HEK293 (cell line): Measurements from ENCODE around the gene RGS7.

Source experiments
- CTCF ChIA-PET: fragments of 350-600 bp; formaldehyde crosslinking; extraction: SDS; loops from one replicate; lab custom pipeline; 2021; ENCODE audit warnings: antibody characterized with exemption; lab: Yijun Ruan, JAX
- POLR2A ChIA-PET: fragments of 300-600 bp; formaldehyde crosslinking; extraction: SDS; loops from one replicate; lab custom pipeline; 2020; ENCODE audit warnings: antibody characterized with exemption, inconsistent platforms; lab: Yijun Ruan, JAX
- H3K27ac ChIP-seq: fragments of 200-500 bp; sonication (Bioruptor generic); 2 replicates; pipeline ENCODE4 v1.5.1; 2014; ENCODE audit warnings: low read depth, low read length, control low read depth, inconsistent platforms; ENCODE audit errors: extremely low read depth
- H3K36me3 ChIP-seq, 2 experiments: fragments of 200-500 bp in 1 of 2; sonication (Bioruptor generic) in 1 of 2; 1 replicate in 1 of 2; 2 replicates in 1 of 2; pipeline ENCODE4 v1.5.1; 2014 to 2017; ENCODE audit warnings: inconsistent platforms in 2 of 2, low read length in 2 of 2; ENCODE audit not compliant: control insufficient read depth in 2 of 2, insufficient read depth in 1 of 2
- H3K4me1 ChIP-seq: fragments of 200-500 bp; sonication (Bioruptor generic); 2 replicates; pipeline ENCODE4 v1.5.1; 2014; ENCODE audit warnings: mild to moderate bottlenecking, low read length, inconsistent platforms; ENCODE audit not compliant: control insufficient read depth, insufficient read depth
- H3K4me3 ChIP-seq: 2 replicates; pipeline ENCODE4 v1.5.1; 2011; ENCODE audit warnings: low read depth, mild to moderate bottlenecking, control low read depth, low read length, moderate library complexity
- H3K9me3 ChIP-seq: fragments of 200-500 bp; sonication (Bioruptor generic); 2 replicates; pipeline ENCODE4 v1.5.1; 2014; ENCODE audit warnings: low read depth, low read length, inconsistent platforms; ENCODE audit not compliant: control insufficient read depth, insufficient read depth
- EGR2 ChIP-seq: fragments of 450-650 bp; formaldehyde crosslinking; IDR thresholded peaks from 2 replicates; pipeline ENCODE4 v1.5.1; 2016; ENCODE audit warnings: low read depth, missing biosample characterization, missing genetic modification characterization
- KLF8 ChIP-seq: fragments of 450-650 bp; formaldehyde crosslinking; IDR thresholded peaks from 2 replicates; pipeline ENCODE4 v1.5.1; 2016; ENCODE audit warnings: missing biosample characterization, missing genetic modification characterization
- MZF1 ChIP-seq: fragments of 450-650 bp; formaldehyde crosslinking; IDR thresholded peaks from 2 replicates; pipeline ENCODE4 v1.5.1; 2017; ENCODE audit warnings: missing biosample characterization, missing genetic modification characterization, borderline replicate concordance
- OSR2 ChIP-seq: fragments of 450-650 bp; formaldehyde crosslinking; IDR thresholded peaks from 2 replicates; pipeline ENCODE4 v1.5.1; 2016; ENCODE audit warnings: missing biosample characterization, missing genetic modification characterization
- REPIN1 ChIP-seq: fragments of 450-650 bp; formaldehyde crosslinking; IDR thresholded peaks from 2 replicates; pipeline ENCODE4 v1.5.1; 2017; ENCODE audit warnings: missing biosample characterization, missing genetic modification characterization, low read depth
- SCRT1 ChIP-seq: fragments of 450-650 bp; formaldehyde crosslinking; IDR thresholded peaks from 2 replicates; pipeline ENCODE4 v1.5.1; 2016; ENCODE audit warnings: missing biosample characterization, missing genetic modification characterization, borderline replicate concordance
- TCF7L2 ChIP-seq: IDR thresholded peaks from 2 replicates; pipeline ENCODE4 v1.6.1; 2011; ENCODE audit warnings: low read depth, mild to moderate bottlenecking, inconsistent platforms, low read length, moderate library complexity, borderline replicate concordance
- ZNF146 ChIP-seq: fragments of 450-650 bp; formaldehyde crosslinking; IDR thresholded peaks from 2 replicates; pipeline ENCODE4 v1.5.1; 2016; ENCODE audit warnings: missing biosample characterization, missing genetic modification characterization
- ZNF2 ChIP-seq: fragments of 450-650 bp; formaldehyde crosslinking; IDR thresholded peaks from 2 replicates; pipeline ENCODE4 v1.5.1; 2016; ENCODE audit warnings: missing biosample characterization, missing genetic modification characterization
- ZNF324 ChIP-seq: fragments of 450-650 bp; formaldehyde crosslinking; IDR thresholded peaks from 2 replicates; pipeline ENCODE4 v1.5.1; 2016; ENCODE audit warnings: missing biosample characterization, missing genetic modification characterization
- ZNF391 ChIP-seq: fragments of 450-650 bp; formaldehyde crosslinking; IDR thresholded peaks from 2 replicates; pipeline ENCODE4 v1.5.1; 2016; ENCODE audit warnings: low read depth, missing biosample characterization, missing genetic modification characterization, borderline replicate concordance
- ZNF423 ChIP-seq: fragments of 450-650 bp; formaldehyde crosslinking; IDR thresholded peaks from 2 replicates; pipeline ENCODE4 v1.5.1; 2016; ENCODE audit warnings: missing biosample characterization, missing genetic modification characterization
- ZNF426 ChIP-seq: fragments of 450-650 bp; formaldehyde crosslinking; IDR thresholded peaks from 2 replicates; pipeline ENCODE4 v1.5.1; 2017; ENCODE audit warnings: missing biosample characterization, missing genetic modification characterization, mild to moderate bottlenecking, inconsistent platforms, moderate library complexity
- ZNF510 ChIP-seq: fragments of 450-650 bp; formaldehyde crosslinking; IDR thresholded peaks from 2 replicates; pipeline ENCODE4 v1.5.1; 2018; ENCODE audit warnings: mild to moderate bottlenecking, missing genetic modification characterization, missing biosample characterization; ENCODE audit not compliant: insufficient replicate concordance
- ZNF600 ChIP-seq: fragments of 450-650 bp; formaldehyde crosslinking; IDR thresholded peaks from 2 replicates; pipeline ENCODE4 v1.5.1; 2016; ENCODE audit warnings: missing biosample characterization, missing genetic modification characterization
- ZNF830 ChIP-seq: fragments of 450-650 bp; IDR thresholded peaks from 2 replicates; pipeline ENCODE4 v1.5.0; 2018; ENCODE audit warnings: missing biosample characterization, missing genetic modification characterization, low read depth, mild to moderate bottlenecking, moderate library complexity
- ZSCAN30 ChIP-seq: fragments of 450-650 bp; IDR thresholded peaks from 2 replicates; pipeline ENCODE4 v1.5.1; 2018; ENCODE audit warnings: missing biosample characterization, mild to moderate bottlenecking, missing genetic modification characterization, moderate library complexity
- TF ChIP-seq, protein P1 (sequence below): fragments of 450-650 bp; formaldehyde crosslinking; IDR thresholded peaks from 2 replicates; pipeline ENCODE4 v1.5.1; 2016; ENCODE audit warnings: missing biosample characterization, missing genetic modification characterization
- TF ChIP-seq, protein P2 (sequence below): fragments of 450-650 bp; formaldehyde crosslinking; IDR thresholded peaks from 2 replicates; pipeline ENCODE4 v1.5.1; 2016; ENCODE audit warnings: missing biosample characterization, missing genetic modification characterization
- TF ChIP-seq, protein P3 (sequence below): fragments of 450-650 bp; formaldehyde crosslinking; IDR thresholded peaks from 2 replicates; pipeline ENCODE4 v1.5.1; 2016; ENCODE audit warnings: missing biosample characterization, missing genetic modification characterization
- TF ChIP-seq, protein P4 (sequence below): fragments of 450-650 bp; formaldehyde crosslinking; IDR thresholded peaks from 2 replicates; pipeline ENCODE4 v1.5.1; 2017; ENCODE audit warnings: missing biosample characterization, missing genetic modification characterization

RGS7 gene

DNA sequence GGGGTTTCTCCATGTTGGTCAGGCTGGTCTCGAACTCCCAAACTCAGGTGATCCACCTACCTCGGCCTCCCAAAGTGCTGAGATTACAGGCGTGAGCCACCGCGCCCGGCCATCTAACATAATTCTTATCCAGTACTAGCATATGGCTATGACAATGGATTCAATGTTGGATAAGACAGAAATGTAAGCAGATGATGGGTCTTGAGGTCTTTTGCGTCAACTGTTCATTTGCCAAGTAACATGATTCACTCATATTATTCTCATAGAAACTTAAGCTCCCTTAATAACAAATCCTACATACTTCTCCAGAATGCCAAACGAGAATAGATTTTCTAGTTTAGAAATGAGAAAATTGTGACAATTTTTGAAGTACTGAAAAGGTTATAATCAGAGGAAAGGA is 170.3 kb downstream of the RGS7 start (continued):
- TF ChIP-seq, protein P1, sequence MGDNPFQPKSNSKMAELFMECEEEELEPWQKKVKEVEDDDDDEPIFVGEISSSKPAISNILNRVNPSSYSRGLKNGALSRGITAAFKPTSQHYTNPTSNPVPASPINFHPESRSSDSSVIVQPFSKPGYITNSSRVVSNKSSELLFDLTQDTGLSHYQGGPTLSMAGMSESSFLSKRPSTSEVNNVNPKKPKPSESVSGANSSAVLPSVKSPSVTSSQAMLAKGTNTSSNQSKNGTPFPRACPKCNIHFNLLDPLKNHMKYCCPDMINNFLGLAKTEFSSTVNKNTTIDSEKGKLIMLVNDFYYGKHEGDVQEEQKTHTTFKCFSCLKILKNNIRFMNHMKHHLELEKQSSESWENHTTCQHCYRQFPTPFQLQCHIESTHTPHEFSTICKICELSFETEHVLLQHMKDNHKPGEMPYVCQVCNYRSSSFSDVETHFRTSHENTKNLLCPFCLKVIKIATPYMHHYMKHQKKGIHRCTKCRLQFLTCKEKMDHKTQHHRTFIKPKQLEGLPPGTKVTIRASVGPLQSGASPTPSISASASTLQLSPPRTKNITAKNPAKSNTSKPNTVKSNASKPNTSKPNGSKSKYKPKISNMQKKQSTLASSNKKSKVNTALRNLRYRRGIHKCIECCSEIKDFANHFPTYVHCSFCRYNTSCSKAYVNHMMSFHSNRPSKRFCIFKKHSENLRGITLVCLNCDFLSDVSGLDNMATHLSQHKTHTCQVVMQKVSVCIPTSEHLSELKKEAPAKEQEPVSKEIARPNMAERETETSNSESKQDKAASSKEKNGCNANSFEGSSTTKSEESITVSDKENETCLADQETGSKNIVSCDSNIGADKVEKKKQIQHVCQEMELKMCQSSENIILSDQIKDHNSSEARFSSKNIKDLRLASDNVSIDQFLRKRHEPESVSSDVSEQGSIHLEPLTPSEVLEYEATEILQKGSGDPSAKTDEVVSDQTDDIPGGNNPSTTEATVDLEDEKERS, result no peak
- TF ChIP-seq, protein P2, sequence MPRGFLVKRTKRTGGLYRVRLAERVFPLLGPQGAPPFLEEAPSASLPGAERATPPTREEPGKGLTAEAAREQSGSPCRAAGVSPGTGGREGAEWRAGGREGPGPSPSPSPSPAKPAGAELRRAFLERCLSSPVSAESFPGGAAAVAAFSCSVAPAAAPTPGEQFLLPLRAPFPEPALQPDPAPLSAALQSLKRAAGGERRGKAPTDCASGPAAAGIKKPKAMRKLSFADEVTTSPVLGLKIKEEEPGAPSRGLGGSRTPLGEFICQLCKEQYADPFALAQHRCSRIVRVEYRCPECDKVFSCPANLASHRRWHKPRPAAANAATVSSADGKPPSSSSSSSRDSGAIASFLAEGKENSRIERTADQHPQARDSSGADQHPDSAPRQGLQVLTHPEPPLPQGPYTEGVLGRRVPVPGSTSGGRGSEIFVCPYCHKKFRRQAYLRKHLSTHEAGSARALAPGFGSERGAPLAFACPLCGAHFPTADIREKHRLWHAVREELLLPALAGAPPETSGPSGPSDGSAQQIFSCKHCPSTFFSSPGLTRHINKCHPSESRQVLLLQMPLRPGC (tag by site-specific recombination), result no peak
- TF ChIP-seq EGR2 (no peak), ZSCAN30 (no peak), ZNF510 (tag by site-specific recombination) (no peak), ZNF426 (no peak), ZNF2 (tag by site-specific recombination) (no peak), KLF8 (tag by site-specific recombination) (no peak)
- TF ChIP-seq, protein P3, sequence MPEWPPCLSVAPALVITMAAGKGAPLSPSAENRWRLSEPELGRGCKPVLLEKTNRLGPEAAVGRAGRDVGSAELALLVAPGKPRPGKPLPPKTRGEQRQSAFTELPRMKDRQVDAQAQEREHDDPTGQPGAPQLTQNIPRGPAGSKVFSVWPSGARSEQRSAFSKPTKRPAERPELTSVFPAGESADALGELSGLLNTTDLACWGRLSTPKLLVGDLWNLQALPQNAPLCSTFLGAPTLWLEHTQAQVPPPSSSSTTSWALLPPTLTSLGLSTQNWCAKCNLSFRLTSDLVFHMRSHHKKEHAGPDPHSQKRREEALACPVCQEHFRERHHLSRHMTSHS (tag by site-specific recombination), result no peak
- TF ChIP-seq, all 188 proteins: peak for 0

DNA sequence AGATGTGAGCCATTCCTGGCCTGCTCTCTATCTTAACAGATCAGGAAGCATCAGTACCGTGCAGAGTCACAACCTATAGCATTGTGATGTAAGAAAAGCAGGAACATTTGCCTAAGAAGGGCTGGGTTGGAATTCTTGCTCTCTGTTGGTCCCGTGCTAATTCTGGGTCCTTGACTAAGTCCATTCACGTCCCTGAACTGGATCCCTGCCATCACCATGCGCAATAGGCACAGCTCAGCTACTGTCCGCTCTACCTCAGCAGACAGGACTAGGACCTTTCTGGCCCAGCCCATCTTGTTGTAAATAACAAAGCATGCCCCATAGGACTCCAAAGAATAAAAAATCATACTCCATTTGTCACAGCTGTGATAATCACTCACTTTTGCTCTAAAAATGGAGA is 175.0 kb downstream of the RGS7 start:
- CTCF ChIA-PET, result no interaction called here
- POLR2A ChIA-PET, result no interaction called here
- no peak overlapping the region for H3K4me3 ChIP-seq
- TF ChIP-seq SCRT1 (tag by site-specific recombination) (no peak), MZF1 (tag by site-specific recombination) (no peak), ZNF600 (no peak), ZNF423 (tag by site-specific recombination) (no peak), ZNF324 (tag by site-specific recombination) (no peak), REPIN1 (tag by site-specific recombination) (no peak), OSR2 (no peak), ZNF391 (tag by site-specific recombination) (no peak), ZNF146 (tag by site-specific recombination) (no peak), ZNF830 (no peak), TCF7L2 (no peak)
- TF ChIP-seq, protein P4, sequence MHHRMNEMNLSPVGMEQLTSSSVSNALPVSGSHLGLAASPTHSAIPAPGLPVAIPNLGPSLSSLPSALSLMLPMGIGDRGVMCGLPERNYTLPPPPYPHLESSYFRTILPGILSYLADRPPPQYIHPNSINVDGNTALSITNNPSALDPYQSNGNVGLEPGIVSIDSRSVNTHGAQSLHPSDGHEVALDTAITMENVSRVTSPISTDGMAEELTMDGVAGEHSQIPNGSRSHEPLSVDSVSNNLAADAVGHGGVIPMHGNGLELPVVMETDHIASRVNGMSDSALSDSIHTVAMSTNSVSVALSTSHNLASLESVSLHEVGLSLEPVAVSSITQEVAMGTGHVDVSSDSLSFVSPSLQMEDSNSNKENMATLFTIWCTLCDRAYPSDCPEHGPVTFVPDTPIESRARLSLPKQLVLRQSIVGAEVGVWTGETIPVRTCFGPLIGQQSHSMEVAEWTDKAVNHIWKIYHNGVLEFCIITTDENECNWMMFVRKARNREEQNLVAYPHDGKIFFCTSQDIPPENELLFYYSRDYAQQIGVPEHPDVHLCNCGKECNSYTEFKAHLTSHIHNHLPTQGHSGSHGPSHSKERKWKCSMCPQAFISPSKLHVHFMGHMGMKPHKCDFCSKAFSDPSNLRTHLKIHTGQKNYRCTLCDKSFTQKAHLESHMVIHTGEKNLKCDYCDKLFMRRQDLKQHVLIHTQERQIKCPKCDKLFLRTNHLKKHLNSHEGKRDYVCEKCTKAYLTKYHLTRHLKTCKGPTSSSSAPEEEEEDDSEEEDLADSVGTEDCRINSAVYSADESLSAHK (tag by site-specific recombination), result no peak
- H3K4me1 ChIP-seq, result no peaks in the 10 kb centered on the region
- no peaks in the 10 kb centered on the region for H3K36me3 ChIP-seq
- H3K27ac ChIP-seq, result no peak overlapping the region
- H3K9me3 ChIP-seq, result no peaks in the 10 kb centered on the region
